Fibroblast of upper back skin (primary cell): ENCODE measurements around the gene HBE1.
A peak's percentile ranks its signal among the peaks of the same experiment; 100 is the strongest.
"Not testable (repeated sequence)": the region's sequence is repeated elsewhere in the genome, so short reads cannot be mapped to it uniquely, and the experiment has no call there.

ENCODE experiments used
- DNase-seq: peaks from one replicate; pipeline ENCODE4 v3.0.0-alpha.2; 2013

The HBE1 gene

DNA sequence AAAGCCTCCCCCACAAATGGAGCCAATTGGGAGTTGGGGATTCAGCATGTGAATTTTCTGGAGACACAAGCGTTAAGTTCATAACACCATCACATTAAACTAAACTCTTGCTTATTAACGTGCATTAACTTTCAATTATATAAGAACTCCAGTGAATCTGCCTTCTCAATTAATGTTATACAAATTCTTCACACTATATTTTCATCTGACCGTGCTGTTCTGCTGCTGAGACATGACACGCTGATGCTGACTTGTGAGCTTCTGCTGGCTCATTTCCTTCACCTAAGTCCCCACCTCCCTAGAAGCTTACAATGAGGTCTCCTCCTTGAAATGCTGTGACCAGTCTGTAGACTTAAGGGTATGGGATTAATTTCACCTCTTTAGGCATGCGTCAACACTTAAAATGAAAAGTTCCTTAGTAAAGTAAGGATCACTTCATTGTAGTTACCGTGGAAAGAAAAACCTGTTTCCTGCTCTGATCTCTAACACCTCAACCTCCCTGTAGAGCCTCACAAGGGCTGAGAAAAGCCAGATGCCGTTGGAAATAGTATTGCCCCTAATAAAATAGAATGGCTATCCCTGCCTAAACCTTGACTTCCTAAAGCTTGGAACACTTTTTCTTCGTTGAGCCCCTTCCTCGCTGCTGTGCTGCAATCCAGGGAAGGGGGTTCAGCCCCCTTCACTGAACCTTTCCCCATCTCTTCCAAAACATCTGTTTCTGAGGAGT lies 17.4 kb downstream of the HBE1 start:
- no peak for DNase-seq

DNA sequence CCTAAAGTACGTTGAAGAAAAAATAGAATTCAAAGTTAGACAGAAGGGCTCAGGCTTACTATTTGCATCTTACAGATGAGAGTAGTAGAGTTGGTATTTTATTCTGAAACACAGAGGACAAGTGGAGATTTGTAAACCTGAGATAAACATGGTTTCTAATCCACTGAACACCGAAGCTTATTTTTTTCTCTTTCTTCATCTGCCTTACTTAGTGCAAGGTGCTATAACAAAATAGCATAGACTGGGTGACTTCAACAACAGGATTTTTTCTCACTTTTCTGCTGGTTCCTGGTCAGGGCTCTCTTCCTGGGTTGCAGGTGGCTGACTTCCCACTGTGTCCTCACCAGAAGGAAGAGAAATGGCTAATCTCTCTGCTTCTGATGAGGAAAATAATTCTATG lies 18.0 kb downstream of the HBE1 start:
- no peak for DNase-seq

DNA sequence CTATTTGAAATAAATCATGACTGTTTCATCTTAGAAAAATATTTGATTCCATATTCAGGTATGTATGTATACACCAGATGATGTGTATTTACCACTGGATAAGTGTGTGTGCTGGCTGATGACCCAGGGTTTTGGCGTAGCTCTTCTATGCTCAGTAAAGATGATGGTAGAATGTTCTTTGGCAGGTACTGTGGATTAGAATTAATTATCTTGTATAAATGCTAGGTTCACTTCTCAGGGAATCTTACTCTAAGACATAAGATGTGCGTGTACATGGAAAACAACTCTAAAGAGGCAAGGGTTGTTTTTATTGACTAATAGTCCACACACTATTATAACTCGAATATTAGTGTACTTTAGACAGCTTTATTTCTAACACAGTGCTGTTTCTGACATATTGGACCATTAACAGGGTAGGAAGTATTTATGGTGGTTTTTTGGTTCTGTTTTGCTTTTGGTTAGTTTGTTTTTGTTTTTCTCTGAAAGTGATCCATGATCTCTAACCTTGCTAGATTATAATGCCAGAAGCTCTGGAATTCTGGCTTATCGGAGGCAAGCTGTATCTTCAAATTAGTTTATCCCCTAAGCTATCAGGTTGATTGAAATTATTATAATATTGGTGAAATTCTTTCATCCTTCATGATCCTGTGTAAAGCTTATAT lies 19.1 kb downstream of the HBE1 start:
- DNase-seq: no peak

DNA sequence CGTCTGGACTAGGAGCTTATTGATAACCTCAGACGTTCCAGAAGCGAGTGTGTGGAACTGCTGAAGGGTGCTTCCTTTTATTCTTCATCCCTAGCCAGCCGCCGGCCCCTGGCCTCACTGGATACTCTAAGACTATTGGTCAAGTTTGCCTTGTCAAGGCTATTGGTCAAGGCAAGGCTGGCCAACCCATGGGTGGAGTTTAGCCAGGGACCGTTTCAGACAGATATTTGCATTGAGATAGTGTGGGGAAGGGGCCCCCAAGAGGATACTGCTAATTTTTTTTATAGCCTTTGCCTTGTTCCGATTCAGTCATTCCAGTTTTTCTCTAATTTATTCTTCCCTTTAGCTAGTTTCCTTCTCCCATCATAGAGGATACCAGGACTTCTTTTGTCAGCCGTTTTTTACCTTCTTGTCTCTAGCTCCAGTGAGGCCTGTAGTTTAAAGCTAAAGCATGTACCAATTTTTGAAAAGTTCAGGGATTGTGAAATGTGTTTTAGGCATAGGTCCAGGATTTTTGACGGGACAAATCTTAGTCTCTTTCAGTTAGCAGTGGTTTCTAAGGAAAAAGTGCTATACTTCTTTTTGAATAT lies 19.8 kb downstream of the HBE1 start, which contains the start of gene HBG1:
Gene HBG1 (minus strand): TSS at position 51 of the 590 bp plus-strand sequence. CDS start 53 bp downstream, outside the sequence.
- DNase-seq: not testable (repeated sequence)

DNA sequence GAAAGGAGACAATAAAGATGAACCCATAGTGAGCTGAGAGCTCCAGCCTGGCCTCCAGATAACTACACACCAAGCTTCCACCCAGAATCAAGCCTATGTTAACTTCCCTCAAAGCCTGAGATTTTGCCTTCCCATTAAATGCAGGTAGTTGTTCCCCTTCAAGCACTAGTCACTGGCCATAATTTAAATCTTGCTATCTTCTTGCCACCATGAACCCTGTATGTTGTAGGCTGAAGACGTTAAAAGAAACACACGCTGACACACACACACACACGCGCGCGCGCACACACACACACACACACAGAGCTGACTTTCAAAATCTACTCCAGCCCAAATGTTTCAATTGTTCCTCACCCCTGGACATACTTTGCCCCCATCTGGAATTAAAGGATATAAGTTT lies 21.2 kb downstream of the HBE1 start:
- DNase-seq: not testable (repeated sequence)

DNA sequence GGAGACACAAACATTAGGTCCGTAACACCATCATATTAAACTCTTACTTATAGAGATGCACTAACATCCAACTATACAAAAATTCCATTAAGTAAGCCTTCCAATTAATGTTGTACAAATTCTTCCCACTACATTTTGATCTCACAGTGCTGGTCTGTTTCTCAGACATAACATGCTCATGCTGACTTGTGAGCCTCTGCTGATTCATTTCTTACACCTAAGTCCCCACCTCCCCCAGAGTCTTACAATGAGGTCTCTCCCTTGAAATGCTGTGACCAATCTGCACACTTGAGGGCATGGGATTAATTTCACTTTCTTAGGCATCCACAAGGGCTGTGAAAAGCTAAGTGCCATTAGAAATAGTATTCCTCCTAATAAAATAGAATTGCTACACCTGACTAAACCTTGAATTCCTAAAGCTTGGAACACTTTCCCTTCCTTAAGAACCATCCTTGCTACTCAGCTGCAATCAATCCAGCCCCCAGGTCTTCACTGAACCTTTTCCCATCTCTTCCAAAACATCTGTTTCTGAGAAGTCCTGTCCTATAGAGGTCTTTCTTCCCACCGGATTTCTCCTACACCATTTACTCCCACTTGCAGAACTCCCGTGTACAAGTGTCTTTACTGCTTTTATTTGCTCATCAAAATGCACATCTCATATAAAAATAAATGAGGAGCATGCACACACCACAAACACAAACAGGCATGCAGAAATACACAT lies 22.1 kb downstream of the HBE1 start:
- DNase-seq: no peak

DNA sequence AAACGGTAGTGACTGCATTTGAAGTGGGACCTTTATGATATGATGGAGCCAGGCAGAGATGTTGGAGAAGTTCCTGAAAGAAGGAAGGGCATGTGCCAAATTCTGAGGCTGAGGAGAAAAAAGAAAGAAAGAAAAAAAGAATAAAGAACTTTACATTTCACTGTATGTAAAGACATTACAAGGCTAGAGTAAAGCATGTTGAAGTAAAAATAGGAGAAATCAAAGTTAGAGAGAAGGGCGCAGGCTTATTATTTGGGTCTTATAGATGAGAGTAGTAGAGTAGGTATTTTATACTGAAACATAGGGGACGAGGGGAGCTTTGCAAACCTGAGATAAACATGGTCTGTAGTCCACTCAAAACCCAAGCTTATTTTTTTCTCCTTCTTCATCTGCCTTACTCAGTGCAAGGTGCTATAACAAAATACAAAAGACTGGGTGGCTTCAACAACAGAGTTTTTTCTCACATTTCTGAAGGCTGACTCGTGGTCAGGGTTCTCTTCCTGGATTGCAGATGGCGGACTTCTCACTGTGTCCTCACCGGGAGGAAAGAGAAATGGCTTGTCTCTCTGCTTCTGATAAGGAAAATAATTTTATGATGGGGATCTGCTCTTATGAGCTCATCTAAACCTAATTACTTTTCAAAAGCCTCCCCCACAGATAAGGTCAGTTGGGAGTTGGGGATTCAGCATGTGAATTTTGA lies 22.8 kb downstream of the HBE1 start:
- DNase-seq: no peak

DNA sequence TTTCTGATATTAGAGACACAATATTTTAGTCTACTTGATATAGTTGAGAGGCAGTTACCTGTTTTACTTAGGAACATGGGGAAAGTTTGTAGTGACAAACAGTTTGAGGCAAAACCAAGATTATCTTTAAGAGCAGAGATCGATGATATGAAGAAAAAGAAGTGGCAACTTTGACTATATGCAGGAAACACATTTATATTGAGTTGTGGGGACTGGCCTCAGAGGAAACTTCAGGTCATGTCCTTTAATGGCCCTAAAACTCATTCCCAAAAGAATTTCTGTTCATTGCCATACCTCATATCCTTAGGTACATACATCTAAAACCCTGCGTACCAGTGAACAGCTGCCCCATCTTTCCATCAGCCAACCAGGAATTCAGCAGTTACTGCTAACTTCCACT lies 24.6 kb downstream of the HBE1 start:
- DNase-seq: no peak

DNA sequence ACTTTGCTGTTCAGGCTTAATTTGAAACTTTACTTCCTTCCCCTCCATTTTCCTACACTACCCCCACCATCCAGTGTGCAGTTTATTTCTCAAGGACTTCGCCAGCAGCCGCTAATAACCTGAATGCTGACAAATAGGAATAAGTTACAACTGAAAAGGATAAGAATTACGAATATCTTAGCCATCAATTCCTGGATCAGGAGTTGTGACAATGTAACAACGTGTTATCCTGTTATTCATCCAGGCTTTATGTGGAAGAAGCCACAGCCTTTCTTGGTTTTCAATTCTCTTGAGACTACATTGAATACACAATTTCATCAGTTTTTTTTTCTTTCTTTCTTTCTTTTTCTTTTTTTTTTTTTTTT lies 25.9 kb downstream of the HBE1 start:
- no peak for DNase-seq

DNA sequence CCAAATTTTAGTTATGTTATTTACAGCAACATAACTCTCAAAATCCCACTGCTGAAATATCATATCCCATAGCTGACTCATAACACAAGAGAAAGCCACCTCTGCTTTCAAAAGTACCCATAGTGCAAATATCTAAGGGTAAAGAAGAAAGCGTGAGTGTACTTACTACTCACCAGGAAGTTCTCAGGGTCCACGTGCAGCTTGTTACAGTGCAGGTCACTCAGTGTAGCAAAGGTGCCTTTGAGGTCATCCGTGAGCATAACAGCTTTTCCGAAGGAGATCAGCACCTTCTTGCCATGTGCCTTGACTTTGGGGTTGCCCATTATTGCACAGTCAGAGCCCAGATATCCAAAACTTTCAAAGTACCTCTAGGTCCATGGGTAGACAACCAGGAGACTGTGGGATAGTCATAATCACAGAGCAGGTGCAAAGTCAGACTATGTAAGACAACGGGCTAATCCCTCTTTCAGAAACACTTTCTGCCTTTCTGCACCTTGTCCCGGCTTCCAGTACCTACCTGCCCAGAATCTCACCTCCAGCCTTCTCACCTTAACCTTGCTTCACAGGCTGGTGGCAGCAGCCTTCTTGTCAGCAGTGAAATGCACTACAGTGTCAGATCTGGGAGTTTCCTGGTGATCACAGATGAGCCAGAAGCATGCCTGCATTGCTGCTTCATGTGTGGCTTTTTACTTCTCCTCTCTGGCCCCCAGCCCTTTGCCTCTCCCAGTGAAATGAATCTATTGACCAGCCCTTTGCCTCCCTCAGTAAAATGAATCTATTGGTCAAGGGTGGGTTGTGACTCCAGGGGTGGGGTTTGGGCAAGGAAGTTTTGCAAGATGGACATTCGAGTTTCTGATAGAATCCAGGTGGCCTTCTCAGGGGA lies 26.6 kb downstream of the HBE1 start:
- DNase-seq: no peak

DNA sequence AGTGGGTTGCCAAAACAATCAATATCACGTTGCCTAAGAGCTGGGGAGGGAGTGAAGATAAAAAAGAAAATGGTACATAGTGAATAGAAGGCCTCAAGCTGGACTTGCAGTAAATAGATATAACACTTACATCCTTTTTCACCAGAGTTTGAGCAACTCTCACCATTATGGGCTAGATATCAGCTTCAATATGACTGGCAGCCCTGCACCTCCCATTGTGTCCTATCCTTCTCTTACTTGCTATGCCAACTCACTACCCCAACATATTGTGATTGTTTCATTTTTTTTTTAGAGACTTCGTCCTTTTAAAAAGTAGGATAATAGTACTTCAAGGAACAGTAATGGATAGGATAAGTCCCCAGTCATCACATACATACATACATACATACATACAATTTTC lies 27.5 kb downstream of the HBE1 start:
- DNase-seq: no peak

DNA sequence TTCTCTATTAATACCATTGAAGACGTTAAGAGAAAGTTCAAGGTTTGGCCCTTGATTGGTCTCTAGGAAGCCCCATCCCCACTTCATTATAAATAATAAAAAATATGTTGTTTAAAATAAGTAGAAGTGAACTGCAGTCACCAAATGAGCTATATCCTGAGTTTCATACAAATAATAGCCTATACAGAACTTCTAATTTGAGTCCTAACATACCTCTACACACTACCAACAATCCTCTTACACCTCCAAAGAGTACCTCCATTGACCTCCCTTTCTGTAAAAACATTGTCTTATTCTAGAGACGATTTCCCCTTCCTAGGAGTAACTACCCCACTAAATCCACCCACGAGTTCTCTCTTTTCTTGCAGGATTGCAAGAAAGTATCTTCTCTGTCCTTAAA lies 28.3 kb downstream of the HBE1 start:
- DNase-seq: no peak

DNA sequence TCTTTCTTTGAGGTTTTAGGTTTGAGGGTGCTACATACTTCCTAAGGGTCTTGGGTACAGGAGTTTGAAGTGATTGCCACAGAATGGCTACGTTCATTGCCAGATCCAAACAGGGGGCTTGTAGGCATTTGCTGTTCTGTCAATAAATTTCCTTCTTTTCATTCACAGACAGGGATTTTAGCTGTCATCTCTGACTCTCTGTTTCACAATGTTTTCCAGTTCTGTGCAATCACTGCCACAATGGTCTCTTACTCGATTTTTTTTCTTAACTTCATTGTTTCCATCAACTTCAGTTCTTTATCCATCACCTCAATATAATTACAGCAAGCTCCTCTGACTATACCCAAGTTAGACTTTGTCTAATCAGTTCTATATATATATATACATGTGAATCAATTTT lies 29.3 kb downstream of the HBE1 start:
- no peak for DNase-seq

DNA sequence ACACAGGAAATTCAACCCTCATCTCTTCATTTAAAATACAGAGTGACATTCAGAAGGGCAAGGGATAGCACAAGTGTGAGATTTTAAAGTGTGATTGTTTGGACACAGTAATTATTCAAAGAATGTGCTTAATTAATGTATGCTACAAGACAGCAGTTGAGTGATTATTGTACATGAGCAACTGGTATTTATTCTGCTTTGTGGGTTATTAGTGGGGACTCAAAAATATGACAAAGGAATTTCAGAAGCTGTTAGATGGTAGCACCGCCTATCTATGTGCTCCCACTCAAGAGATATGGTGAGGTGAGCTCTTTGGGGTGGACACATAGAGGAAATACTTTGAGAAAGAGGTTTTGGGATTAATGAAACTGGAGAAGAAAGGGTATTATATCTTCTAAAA lies 29.7 kb downstream of the HBE1 start:
- DNase-seq: no peak

DNA sequence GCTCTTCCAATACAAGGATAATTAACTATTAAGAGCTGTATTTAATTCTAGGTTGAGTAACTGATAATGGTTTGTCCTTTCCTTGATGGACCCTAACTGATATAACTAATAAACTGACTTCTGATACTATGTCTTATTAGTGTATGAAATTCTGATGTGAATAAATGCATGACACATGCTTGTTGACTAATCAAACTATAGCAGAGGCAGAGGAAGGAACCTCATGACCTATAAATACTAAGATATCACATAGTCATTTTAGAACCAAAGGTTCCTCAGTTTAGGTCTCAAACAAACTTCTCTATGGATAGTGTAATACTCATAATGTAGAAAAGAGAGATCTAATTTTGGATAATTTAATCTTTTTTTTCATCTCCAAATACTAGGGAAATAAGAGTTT lies 30.7 kb downstream of the HBE1 start:
- no peak for DNase-seq

DNA sequence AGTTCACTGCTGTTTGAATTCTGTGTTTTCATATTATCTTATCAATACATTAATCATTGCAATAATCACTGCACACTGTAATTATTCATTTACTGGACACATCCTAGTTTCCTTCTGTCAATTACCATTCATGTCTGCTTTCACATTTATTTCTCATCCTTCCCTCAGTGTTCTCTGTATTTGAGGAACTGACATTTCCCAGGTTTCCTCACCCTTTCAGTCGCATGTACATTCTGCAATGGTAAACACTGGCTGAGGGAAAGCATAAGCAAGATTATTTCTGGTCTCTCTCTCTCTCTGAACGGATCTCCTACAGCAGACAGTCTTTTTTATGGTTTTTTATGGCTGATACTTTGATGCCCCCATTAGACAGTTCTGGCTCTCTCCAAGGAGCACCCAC lies 31.3 kb downstream of the HBE1 start:
- no peak for DNase-seq

DNA sequence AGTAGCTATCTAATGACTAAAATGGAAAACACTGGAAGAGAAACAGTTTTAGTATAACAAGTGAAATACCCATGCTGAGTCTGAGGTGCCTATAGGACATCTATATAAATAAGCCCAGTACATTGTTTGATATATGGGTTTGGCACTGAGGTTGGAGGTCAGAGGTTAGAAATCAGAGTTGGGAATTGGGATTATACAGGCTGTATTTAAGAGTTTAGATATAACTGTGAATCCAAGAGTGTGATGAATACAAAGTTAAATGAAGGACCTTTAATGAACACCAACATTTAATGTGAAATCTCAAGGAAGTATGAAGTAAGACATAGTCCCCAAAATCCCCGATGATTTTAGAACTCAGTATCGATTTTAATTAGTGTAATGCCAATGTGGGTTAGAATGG lies 32.3 kb downstream of the HBE1 start:
- no peak for DNase-seq

DNA sequence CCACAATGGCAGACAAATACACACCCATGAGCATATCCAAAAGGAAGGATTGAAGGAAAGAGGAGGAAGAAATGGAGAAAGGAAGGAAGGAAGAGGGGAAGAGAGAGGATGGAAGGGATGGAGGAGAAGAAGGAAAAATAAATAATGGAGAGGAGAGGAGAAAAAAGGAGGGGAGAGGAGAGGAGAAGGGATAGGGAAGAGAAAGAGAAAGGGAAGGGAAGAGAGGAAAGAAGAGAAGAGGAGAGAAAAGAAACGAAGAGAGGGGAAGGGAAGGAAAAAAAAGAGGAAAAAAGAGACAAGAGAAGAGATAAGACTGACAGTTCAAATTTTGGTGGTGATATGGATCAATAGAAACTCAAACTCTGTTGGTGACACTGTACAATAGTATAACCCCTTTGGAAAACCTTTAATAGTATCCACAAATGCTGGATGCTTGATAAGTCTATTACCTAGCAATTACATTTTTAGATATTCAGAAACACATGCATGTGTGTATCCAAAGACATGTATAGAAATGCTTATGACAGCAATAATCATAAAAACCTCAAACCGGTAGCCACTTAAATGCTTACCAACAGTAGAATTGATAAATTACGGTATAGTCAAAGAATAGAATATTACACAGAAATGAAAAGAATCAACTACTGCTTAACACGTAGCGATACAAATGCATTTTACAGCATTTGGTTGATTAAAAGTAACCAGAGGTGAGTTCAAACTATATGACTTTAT lies 34.2 kb downstream of the HBE1 start:
- DNase-seq: no peak

DNA sequence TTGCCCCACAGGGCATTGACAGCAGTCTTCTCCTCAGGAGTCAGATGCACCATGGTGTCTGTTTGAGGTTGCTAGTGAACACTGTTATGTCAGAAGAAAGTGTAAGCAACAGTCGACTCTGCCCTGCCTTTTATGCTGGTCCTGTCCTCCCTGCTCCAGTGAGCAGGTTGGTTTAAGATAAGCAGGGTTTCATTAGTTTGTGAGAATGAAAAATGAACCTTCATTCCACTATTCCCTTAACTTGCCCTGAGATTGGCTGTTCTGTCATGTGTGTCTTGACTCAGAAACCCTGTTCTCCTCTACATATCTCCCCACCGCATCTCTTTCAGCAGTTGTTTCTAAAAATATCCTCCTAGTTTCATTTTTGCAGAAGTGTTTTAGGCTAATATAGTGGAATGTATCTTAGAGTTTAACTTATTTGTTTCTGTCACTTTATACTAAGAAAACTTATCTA lies 35.3 kb downstream of the HBE1 start, which contains the start of gene HBD:
Gene HBD (minus strand): TSS at position 103 of the 454 bp plus-strand sequence. CDS start 50 bp downstream, at position 53.
- peak; percentile 23 for DNase-seq

DNA sequence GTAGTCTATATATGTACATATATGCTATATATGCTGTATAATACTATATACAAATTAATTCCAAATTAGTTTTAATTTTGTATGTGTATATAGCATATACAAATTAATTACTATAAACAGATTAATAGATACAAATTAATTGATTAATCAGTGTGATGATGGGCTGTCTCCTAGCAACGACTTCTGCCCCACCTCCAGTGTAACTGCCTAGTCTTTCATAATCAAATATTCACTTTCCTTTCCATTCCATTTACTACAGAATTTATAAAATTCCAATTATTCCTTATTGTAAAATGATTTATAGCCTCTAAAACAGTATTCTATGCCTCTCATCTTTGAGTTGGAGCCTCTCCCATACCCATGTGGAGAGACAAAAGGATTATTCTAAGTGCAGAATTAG lies 36.4 kb downstream of the HBE1 start:
- DNase-seq: no peak

DNA sequence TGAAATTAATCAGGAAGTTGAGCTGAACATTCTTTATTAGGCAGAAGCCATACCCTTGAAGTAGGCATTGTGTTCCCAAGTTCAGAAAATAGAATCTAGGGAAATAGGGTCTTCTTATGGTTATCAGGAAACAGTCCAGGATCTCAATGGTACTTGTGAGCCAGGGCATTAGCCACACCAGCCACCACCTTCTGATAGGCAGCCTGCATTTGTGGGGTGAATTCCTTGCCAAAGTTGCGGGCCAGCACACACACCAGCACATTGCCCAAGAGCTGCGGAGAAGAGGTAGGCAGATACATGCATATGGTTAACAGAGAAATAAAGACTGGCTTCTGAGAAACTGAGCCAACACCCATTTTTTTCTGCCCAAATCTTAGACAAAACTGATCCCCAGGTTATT lies 36.9 kb downstream of the HBE1 start:
- DNase-seq: no peak
